EL (cell line): ENCODE measurements around the gene IGSF6.

Experiments used
- DNase-seq: peaks from one replicate; pipeline ENCODE4 v3.0.0-alpha.2; 2016

The IGSF6 gene

GRCh38 chr16:21598701-21599121 is 53.7 kb downstream of the IGSF6 start:
- peak; percentile 15 for DNase-seq

GRCh38 chr16:21598206-21598605 is 54.2 kb downstream of the IGSF6 start:
- no peak for DNase-seq

- DNase-seq, result no peak
Measured at GRCh38 chr16:21597561-21598030, 54.8 kb downstream of the IGSF6 start.

- DNase-seq, result no peak
Measured at GRCh38 chr16:21593530-21594289, 58.7 kb downstream of the IGSF6 start.

GRCh38 chr16:21592191-21592590 is 60.2 kb downstream of the IGSF6 start:
- no peak for DNase-seq

GRCh38 chr16:21590796-21591195 is 61.6 kb downstream of the IGSF6 start:
- DNase-seq, result no peak

- DNase-seq, result peak; percentile 46
Measured at GRCh38 chr16:21590287-21590686, 62.1 kb downstream of the IGSF6 start.

- DNase-seq, result no peak
Measured at GRCh38 chr16:21589551-21589950, 62.9 kb downstream of the IGSF6 start.
